ENCODE data around the gene MYO1F. TPM values are rescaled to one million over a fixed set of nuclear protein-coding genes. Genes with fewer than 3 reads are reported as not detected.

Gene MYO1F
- total RNA-seq, 1 donor from 2014 or later, result 0.33 TPM

DNA sequence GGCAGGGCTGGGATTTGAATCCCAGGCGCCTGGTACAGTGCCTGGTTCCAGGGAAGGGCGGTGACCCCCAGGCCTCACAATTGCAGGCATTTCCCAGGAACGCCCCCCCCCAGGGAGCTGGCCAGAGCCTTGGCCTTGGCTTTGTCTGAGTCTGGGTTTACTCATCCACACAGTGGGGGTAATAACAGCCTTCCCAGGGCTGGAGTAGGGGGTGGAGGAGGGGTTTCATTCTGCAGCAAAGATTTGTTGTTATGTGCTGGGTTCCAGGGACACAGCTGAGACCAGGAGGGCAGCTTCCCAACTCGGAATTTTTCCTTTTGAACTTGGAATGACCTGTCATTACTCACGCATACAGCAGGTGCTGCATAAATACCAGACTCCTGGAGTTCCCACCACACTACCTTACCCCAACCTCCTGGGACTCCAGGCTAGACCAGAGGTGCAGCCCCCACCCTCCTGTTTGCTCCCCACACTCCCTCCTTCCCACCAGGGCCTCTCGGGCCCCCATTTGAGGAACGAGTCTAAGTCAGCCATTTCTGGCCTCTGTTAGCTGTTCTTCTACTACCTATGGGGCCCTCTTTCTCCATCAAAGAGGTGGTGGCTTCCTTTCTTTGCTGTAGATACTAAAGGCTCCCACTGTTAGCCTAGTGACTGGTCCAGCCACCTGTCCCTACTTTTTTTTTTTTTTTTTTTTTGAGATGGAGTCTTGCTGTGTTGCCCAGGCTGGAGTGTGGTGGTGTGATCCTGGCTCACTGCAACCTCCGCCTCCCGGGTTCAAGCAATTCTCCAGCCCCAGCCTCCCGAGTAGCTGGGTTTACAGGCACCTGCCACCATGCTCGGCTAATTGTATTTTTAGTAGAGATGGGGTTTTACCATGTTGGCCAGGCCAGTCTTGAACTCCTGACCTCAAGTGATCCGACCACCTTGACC lies 34.9 kb upstream of the MYO1F start:
- TF ChIP-seq, protein P1, sequence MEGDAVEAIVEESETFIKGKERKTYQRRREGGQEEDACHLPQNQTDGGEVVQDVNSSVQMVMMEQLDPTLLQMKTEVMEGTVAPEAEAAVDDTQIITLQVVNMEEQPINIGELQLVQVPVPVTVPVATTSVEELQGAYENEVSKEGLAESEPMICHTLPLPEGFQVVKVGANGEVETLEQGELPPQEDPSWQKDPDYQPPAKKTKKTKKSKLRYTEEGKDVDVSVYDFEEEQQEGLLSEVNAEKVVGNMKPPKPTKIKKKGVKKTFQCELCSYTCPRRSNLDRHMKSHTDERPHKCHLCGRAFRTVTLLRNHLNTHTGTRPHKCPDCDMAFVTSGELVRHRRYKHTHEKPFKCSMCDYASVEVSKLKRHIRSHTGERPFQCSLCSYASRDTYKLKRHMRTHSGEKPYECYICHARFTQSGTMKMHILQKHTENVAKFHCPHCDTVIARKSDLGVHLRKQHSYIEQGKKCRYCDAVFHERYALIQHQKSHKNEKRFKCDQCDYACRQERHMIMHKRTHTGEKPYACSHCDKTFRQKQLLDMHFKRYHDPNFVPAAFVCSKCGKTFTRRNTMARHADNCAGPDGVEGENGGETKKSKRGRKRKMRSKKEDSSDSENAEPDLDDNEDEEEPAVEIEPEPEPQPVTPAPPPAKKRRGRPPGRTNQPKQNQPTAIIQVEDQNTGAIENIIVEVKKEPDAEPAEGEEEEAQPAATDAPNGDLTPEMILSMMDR (conservative IDR thresholded peaks at IDR 0.05), result no peak
- no peak overlapping the region for H3K27ac Mint-ChIP-seq (ENCODE audit: unreplicated experiment)
- H3K4me3 Mint-ChIP-seq, result peak overlapping the region; percentile 89
- peaks cover 10% of the 10 kb centered on the region for H3K27me3 Mint-ChIP-seq (ENCODE audit: low read depth)
- H3K9me3 Mint-ChIP-seq, result no peaks in the 10 kb centered on the region
- no peaks in the 10 kb centered on the region for H3K36me3 Mint-ChIP-seq (ENCODE audit: low read depth)
- H3K4me1 Mint-ChIP-seq, result peaks cover 23% of the 10 kb centered on the region
- DNase-seq (ENCODE audit: low read depth, low spot score), result no peak

DNA sequence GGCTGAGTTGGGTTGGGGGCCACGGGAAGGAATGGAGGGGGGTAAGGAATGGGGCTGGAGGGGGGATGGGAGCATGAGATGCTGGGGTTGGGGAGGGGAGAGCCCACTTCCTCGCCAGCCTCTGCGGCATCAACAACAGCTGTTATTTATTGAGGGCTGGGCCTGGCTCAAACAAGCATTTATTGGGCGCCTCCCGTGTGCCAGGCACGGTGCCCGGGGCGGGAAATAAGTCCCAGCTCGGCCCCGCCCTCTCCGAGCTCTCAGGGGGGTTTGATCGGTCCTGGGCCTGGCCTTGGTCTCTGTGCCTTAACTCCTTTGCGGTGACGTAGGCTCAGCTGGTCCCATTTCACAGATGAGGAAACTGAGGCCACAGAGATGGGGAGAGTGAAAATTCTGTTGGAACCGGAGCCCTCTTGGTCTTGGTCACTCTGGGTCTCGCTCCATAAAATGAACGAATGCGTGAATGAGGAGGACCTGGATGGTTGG lies 34.2 kb upstream of the MYO1F start:
- H3K4me1 Mint-ChIP-seq, result peaks cover 23% of the 10 kb centered on the region
- TF ChIP-seq, protein P1 (conservative IDR thresholded peaks at IDR 0.05), result no peak
- H3K9me3 Mint-ChIP-seq, result no peaks in the 10 kb centered on the region
- H3K36me3 Mint-ChIP-seq (ENCODE audit: low read depth), result no peaks in the 10 kb centered on the region
- no peak overlapping the region for H3K4me3 Mint-ChIP-seq
- peaks cover 7% of the 10 kb centered on the region for H3K27me3 Mint-ChIP-seq (ENCODE audit: low read depth)
- no peak for DNase-seq (ENCODE audit: low read depth, low spot score)
- no peak overlapping the region for H3K27ac Mint-ChIP-seq (ENCODE audit: unreplicated experiment)

DNA sequence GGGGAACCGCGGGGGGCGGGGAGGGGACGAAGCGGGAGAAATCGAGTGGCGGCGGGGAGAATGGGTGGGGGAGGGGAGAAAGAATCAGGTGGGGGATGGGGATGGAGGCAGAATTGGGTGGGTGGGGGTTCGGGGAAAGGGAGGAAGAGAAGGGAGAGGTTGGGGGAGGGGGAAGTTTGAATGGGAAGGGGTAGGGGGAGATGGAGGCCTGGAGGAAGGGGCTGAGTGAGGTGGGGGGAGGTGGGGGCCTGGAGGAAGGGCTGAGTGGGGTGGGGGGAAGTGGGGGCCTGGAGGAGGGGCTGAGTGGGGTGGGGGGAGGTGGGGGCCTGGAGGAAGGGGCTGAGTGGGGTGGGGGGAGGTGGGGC lies 33.7 kb upstream of the MYO1F start:
- H3K4me3 Mint-ChIP-seq, result no peak overlapping the region
- H3K27ac Mint-ChIP-seq (ENCODE audit: unreplicated experiment), result no peak overlapping the region
- H3K36me3 Mint-ChIP-seq (ENCODE audit: low read depth), result no peaks in the 10 kb centered on the region
- TF ChIP-seq, protein P1 (conservative IDR thresholded peaks at IDR 0.05), result no peak
- no peak for DNase-seq (ENCODE audit: low read depth, low spot score)
- peaks cover 7% of the 10 kb centered on the region for H3K27me3 Mint-ChIP-seq (ENCODE audit: low read depth)
- H3K4me1 Mint-ChIP-seq, result peaks cover 23% of the 10 kb centered on the region
- H3K9me3 Mint-ChIP-seq, result no peaks in the 10 kb centered on the region

DNA sequence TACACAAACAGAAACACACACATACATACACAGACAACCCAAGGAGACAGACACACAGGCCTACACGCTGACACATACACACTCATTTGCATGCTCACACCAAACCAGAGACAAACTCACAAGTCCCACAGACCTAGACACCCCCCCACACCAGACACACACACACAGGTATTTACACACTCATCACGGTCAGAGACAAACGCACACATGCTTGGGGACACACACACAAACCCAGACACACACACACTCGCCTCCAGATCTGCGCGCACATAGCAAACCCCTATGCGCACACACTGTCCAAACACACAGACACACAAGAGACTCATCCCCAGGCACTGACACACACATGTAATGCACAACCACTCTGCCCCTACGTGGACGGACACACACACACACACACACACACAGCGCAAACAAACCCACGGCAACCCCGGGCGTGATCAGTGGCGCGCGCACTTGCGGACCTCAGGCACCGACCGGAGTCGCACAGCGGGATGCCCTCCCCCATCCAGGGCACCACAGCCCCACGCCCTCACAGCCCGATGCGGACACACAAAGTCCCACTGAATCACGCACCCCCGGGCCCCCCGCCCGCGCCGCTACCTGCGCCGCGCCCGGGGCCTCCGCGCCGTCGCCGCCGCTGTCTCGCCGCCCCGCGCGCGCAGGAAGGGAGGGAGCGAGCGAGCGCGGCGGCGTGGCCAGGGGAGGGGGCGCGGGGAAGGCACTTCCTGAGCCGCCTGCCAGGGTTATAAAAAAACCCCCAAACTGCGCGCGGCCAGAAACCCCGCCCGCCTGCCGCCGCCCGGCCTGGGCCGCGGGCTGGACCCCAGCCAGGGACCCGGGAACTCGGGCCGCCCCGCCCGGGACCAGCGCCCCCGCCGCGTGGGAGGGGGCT lies 33.0 kb upstream of the MYO1F start, which contains the start of gene ADAMTS10:
TSS of gene ADAMTS10 (minus strand) at position 675 of the 895 bp plus-strand sequence. CDS start 5,005 bp downstream, outside the sequence.
- Mint-ChIP-seq H3K27me3 (ENCODE audit: low read depth) (peaks cover 3% of the 10 kb centered on the region), H3K9me3 (no peaks in the 10 kb centered on the region), H3K36me3 (ENCODE audit: low read depth) (no peaks in the 10 kb centered on the region), H3K4me3 (peak within 1 kb of the TSS; percentile 90), H3K4me1 (peaks cover 19% of the 10 kb centered on the region), H3K27ac (ENCODE audit: unreplicated experiment) (peak within 1 kb of the TSS; percentile 90)
- peak; percentile 38 for DNase-seq (ENCODE audit: low read depth, low spot score)
- TF ChIP-seq, protein P1 (conservative IDR thresholded peaks at IDR 0.05), result no peak

DNA sequence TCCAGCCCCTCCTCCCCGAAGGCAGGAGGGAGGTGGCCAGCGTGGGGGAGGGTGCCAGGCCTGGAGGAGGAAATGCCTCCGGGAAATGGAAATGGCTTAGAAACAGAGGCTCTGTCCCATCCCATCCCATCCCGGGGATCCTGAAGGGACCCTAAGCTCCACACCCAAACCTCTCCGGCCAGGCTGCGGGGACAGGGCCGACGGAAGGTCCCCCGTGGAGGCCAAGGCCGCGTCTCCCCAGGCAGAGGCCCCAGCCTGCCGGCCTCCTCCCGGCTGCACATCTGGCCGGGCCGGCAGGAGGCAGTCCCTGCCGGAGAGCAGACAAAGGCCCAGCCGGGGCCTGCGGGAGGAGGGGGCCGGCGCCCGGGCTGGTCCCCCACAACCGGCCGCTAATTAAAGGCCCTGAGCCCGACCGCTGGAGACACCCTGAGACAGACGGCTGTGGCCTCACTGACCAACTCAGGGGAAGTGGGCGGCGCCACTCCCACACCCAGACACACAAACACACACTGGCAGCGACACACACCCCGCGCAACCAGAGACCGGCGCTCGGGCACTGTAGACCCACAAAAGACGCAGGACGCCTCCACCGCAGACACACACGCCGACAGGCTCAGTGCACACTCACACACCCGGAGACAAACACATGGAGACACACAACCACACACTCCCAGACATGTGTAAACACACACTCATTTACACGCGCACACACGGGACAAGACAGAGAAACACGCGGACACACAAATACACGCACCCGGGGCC lies 32.2 kb upstream of the MYO1F start:
- peaks cover 5% of the 10 kb centered on the region for H3K36me3 Mint-ChIP-seq (ENCODE audit: low read depth)
- H3K27me3 Mint-ChIP-seq (ENCODE audit: low read depth), result peaks cover 3% of the 10 kb centered on the region
- peak overlapping the region; percentile 96 for H3K27ac Mint-ChIP-seq (ENCODE audit: unreplicated experiment)

More for the DNA sequence above, 32.2 kb upstream of the MYO1F start:
- H3K9me3 Mint-ChIP-seq, result no peaks in the 10 kb centered on the region
- H3K4me1 Mint-ChIP-seq, result peaks cover 19% of the 10 kb centered on the region
- TF ChIP-seq, protein P1 (conservative IDR thresholded peaks at IDR 0.05), result peak; percentile 31
- peak overlapping the region; percentile 90 for H3K4me3 Mint-ChIP-seq
- DNase-seq (ENCODE audit: low read depth, low spot score), result peak; percentile 50
